ENCODE measurements around the gene NDUFV1.
"Not testable (repeated sequence)": the region's sequence is repeated elsewhere in the genome, so short reads cannot be mapped to it uniquely, and the experiment has no call there.

The NDUFV1 gene

GRCh38 chr11:67586568-67587250 lies 20.0 kb upstream of the NDUFV1 start:
- no peak for TF ChIP-seq CTCF (IDR thresholded peaks at IDR 0.05; ENCODE audit: extremely low read depth, insufficient read depth, missing control alignments)
- in situ Hi-C loops (cut with MboI; ENCODE audit: low pct_unique_long_range_greater_than_20kb, low sequenced_read_pairs, unreplicated experiment): no loop called here
- DNase-seq (ENCODE audit: low spot score): no peak

GRCh38 chr11:67588136-67588503 lies 18.6 kb upstream of the NDUFV1 start:
- in situ Hi-C loops (cut with MboI; ENCODE audit: low pct_unique_long_range_greater_than_20kb, low sequenced_read_pairs, unreplicated experiment): no loop called here
- no peak for DNase-seq (ENCODE audit: low spot score)
- no peak for TF ChIP-seq CTCF (IDR thresholded peaks at IDR 0.05; ENCODE audit: extremely low read depth, insufficient read depth, missing control alignments)

- in situ Hi-C loops (cut with MboI; ENCODE audit: low pct_unique_long_range_greater_than_20kb, low sequenced_read_pairs, unreplicated experiment); DNase-seq (ENCODE audit: low spot score): not testable (repeated sequence)
Observed at GRCh38 chr11:67588899-67589415, 17.8 kb upstream of the NDUFV1 start.

GRCh38 chr11:67592880-67593564 lies 13.7 kb upstream of the NDUFV1 start:
- in situ Hi-C loops (cut with MboI; ENCODE audit: low pct_unique_long_range_greater_than_20kb, low sequenced_read_pairs, unreplicated experiment): no loop called here
- no peak for DNase-seq (ENCODE audit: low spot score)
- no peak for TF ChIP-seq CTCF (IDR thresholded peaks at IDR 0.05; ENCODE audit: extremely low read depth, insufficient read depth, missing control alignments)

GRCh38 chr11:67593565-67593905 lies 13.2 kb upstream of the NDUFV1 start:
- in situ Hi-C loops (cut with MboI; ENCODE audit: low pct_unique_long_range_greater_than_20kb, low sequenced_read_pairs, unreplicated experiment): no loop called here
- TF ChIP-seq CTCF (IDR thresholded peaks at IDR 0.05; ENCODE audit: extremely low read depth, insufficient read depth, missing control alignments): no peak
- DNase-seq (ENCODE audit: low spot score): no peak

- no peak for TF ChIP-seq CTCF (IDR thresholded peaks at IDR 0.05; ENCODE audit: extremely low read depth, insufficient read depth, missing control alignments)
- in situ Hi-C loops (cut with MboI; ENCODE audit: low pct_unique_long_range_greater_than_20kb, low sequenced_read_pairs, unreplicated experiment): no loop called here
- no peak for DNase-seq (ENCODE audit: low spot score)
Observed at GRCh38 chr11:67594480-67594879, 12.3 kb upstream of the NDUFV1 start.

- no peak for TF ChIP-seq CTCF (IDR thresholded peaks at IDR 0.05; ENCODE audit: extremely low read depth, insufficient read depth, missing control alignments)
Observed at GRCh38 chr11:67596753-67597300, 9.9 kb upstream of the NDUFV1 start.

GRCh38 chr11:67597458-67597857 lies 9.3 kb upstream of the NDUFV1 start:
- DNase-seq (ENCODE audit: low spot score); in situ Hi-C loops (cut with MboI; ENCODE audit: low pct_unique_long_range_greater_than_20kb, low sequenced_read_pairs, unreplicated experiment): not testable (repeated sequence)

More at GRCh38 chr11:67596753-67597300, 9.9 kb upstream of the NDUFV1 start:
- DNase-seq (ENCODE audit: low spot score): no peak
- in situ Hi-C loops (cut with MboI; ENCODE audit: low pct_unique_long_range_greater_than_20kb, low sequenced_read_pairs, unreplicated experiment): no loop called here

- DNase-seq (ENCODE audit: low spot score); in situ Hi-C loops (cut with MboI; ENCODE audit: low pct_unique_long_range_greater_than_20kb, low sequenced_read_pairs, unreplicated experiment): not testable (repeated sequence)
Observed at GRCh38 chr11:67597963-67598362, 8.8 kb upstream of the NDUFV1 start.
